Stimulated activated CD8-positive, alpha-beta memory T cell treated with anti-CD3 and anti-CD28 coated beads, Interleukin-15, amount 100 ng/mL, for 24 hours (primary cell): ENCODE measurements around the gene MON1B.

Experiments
- DNase-seq: peaks from one replicate; pipeline ENCODE4 v3.0.0-alpha.2; 2020; ENCODE audit warnings: low read depth

Gene MON1B

GRCh38 chr16:77246150-77246549 is 55.2 kb downstream of the MON1B start:
- no peak for DNase-seq

GRCh38 chr16:77250400-77250799 is 59.4 kb downstream of the MON1B start:
- DNase-seq, result no peak
